Spleen (tissue), 11 donors: Measurements from ENCODE around the gene CACNA2D3. TPM values are rescaled to one million over a fixed set of nuclear protein-coding genes. Genes with fewer than 3 reads are reported as not detected.
"Not testable (repeated sequence)": the region's sequence is repeated elsewhere in the genome, so short reads cannot be mapped to it uniquely, and the experiment has no call there.

Source experiments
- DNase-seq: peaks from one replicate; pipeline ENCODE4 v3.0.0-alpha.2; 2020
- H3K27ac ChIP-seq, 8 donors: fragments of 200-600 bp; sonication (generic) in 7 of 8; 1 replicate in 4 of 8; 2 replicates in 4 of 8; pipeline versions ENCODE4 v1.5.0 to v1.8.0; 2016 to 2021; ENCODE audit warnings: inconsistent platforms in 4 of 8, mild to moderate bottlenecking in 4 of 8, moderate library complexity in 1 of 8
- H3K27me3 ChIP-seq, 7 donors: fragments of 200-600 bp; sonication (generic) in 6 of 7; replicated peaks in 1 of 7; 1 replicate in 4 of 7; 2 replicates in 3 of 7; pipeline versions ENCODE4 v1.5.0 to v1.8.0; 2016 to 2021; ENCODE audit warnings: inconsistent platforms in 3 of 7, mild to moderate bottlenecking in 1 of 7
- H3K36me3 ChIP-seq, 6 donors: fragments of 200-600 bp; sonication (generic) in 5 of 6; 1 replicate in 4 of 6; 2 replicates in 2 of 6; pipeline versions ENCODE4 v1.5.0 to v1.8.0; 2016 to 2021; ENCODE audit warnings: inconsistent platforms in 2 of 6
- H3K4me1 ChIP-seq, 6 donors: fragments of 200-600 bp; sonication (generic) in 5 of 6; 1 replicate in 3 of 6; 2 replicates in 3 of 6; pipeline versions ENCODE4 v1.5.0 to v1.8.0; 2016 to 2021; ENCODE audit warnings: inconsistent platforms in 3 of 6
- H3K4me3 ChIP-seq, 8 donors: fragments of 200-600 bp; sonication (generic) in 7 of 8; 1 replicate in 4 of 8; 2 replicates in 4 of 8; pipeline versions ENCODE4 v1.5.0 to v1.8.0; 2016 to 2021; ENCODE audit warnings: inconsistent platforms in 4 of 8, mild to moderate bottlenecking in 4 of 8, moderate library complexity in 2 of 8
- H3K9me3 ChIP-seq, 8 donors: fragments of 200-600 bp; sonication (generic) in 7 of 8; 1 replicate in 4 of 8; 2 replicates in 4 of 8; pipeline versions ENCODE4 v1.5.0 to v1.8.0; 2016 to 2021; ENCODE audit warnings: inconsistent platforms in 4 of 8
- CTCF ChIP-seq, 11 experiments: fragments of 200-600 bp in 7 of 11; fragments of 450-650 bp in 4 of 11; sonication (generic) in 4 of 11; IDR thresholded peaks in 8 of 11; conservative IDR thresholded peaks in 3 of 11; 1 replicate in 7 of 11; 2 replicates in 4 of 11; pipeline versions ENCODE4 v1.4.0 to v1.8.0; 2016 to 2021; ENCODE audit warnings: antibody characterized with exemption in 11 of 11, inconsistent platforms in 4 of 11, mild to moderate bottlenecking in 1 of 11
- POLR2A ChIP-seq, 3 donors: fragments of 450-650 bp; IDR thresholded peaks; one replicate each; pipeline ENCODE4 v1.5.1; 2017; ENCODE audit warnings: antibody characterized with exemption in 3 of 3, mild to moderate bottlenecking in 1 of 3
- POLR2AphosphoS5 ChIP-seq, 3 donors: sonication (generic); formaldehyde crosslinking; IDR thresholded peaks; one replicate each; pipeline ENCODE4 v1.5.1; 2017; ENCODE audit warnings: antibody characterized with exemption in 3 of 3
- WGBS, 5 donors: extraction: QIAGEN DNeasy Blood & Tissue Kit in 3 of 5; methylation state at CpG; one replicate each; pipeline versions ENCODE4 v1.1.5 to v1.1.7; 2013 to 2018; 5-methylcytosine and 5-hydroxymethylcytosine counted together
- intact Hi-C: fragments of 100-400 bp; cut with DNase I; formaldehyde crosslinking; loops from one replicate; pipeline ENCODE4 v1.15.0; 2023; ENCODE audit warnings: low total_unique reads
- polyA plus RNA-seq, 3 donors: library from polyadenylated mRNA; stranded (reverse); fragments of 200-250 nt; gene quantifications; one replicate each; pipeline ENCODE4 v1.2.1, GENCODE V29; 2013
- total RNA-seq, 7 donors: library from RNA; depleted of rRNA in 3 of 7; stranded (reverse); fragments of >200 nt in 3 of 7; fragmentation: NEBNext Ultra II Directional in 4 of 7; extraction: Animal tissue kit (Norgen Biotek cat#: 25700) in 4 of 7; gene quantifications; one replicate each; pipeline versions ENCODE4 v1.1.0 to v1.2.1, GENCODE V29; 2016 to 2021
- donor health status: healthy with polysubstance abuse.
- donor health status: DM: no; HTN: no; CAD: no; lungs with moderate emphysema.
- donor health status: DM: no; HTN: no; CAD: no.
- donor health status: Bipolar disorder and iron deficiency.
- donor health status: healthy.
- donor health status: DM: no; HTN: no; CAD: no.
- donor health status: DM: yes; HTN: yes; CAD: no.

Gene CACNA2D3
- total and polyA plus RNA-seq, 10 donors: 0.83 to 4.9 (median 2.9) TPM

DNA sequence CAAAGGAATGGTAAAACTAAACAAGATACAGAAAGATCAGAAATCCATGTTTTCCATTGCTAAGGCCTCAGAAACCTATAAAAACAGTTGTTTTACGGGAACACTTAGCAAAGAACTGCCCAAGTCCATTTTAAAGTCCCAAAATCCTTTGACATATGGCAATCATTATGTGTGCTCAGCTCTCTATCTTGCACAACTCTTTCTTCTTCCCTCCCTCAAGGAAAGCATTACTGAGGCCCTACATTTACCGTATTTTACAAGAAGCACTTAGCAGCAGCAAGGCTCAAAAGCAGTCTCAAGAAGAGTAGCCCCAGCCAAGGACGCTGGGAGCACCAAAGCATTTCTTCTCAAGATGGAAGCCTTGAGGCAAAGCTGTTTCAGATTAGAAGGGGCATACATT lies 975.1 kb downstream of the CACNA2D3 start:
- no peak overlapping the region for H3K4me3 ChIP-seq
- no peaks in the 10 kb centered on the region for H3K27me3 ChIP-seq
- TF ChIP-seq POLR2A (IDR thresholded peaks at IDR 0.05) (no peak), POLR2AphosphoS5 (IDR thresholded peaks at IDR 0.05) (no peak), CTCF (IDR thresholded peaks at IDR 0.05 in 8 of 11, conservative IDR thresholded peaks at IDR 0.05 in 3 of 11) (no peak)
- DNase-seq: no peak
- H3K9me3 ChIP-seq: peaks cover 0 to 6% (median 0%) of the 10 kb centered on the region in 8 donors
- no peak overlapping the region for H3K27ac ChIP-seq
- no peaks in the 10 kb centered on the region for H3K36me3 ChIP-seq
- no peaks in the 10 kb centered on the region for H3K4me1 ChIP-seq
- intact Hi-C loops: no loop called here
- 63 to 77% (median 74%) methylated on average over 3 of the region's 3 CpGs for WGBS, 5 donors

DNA sequence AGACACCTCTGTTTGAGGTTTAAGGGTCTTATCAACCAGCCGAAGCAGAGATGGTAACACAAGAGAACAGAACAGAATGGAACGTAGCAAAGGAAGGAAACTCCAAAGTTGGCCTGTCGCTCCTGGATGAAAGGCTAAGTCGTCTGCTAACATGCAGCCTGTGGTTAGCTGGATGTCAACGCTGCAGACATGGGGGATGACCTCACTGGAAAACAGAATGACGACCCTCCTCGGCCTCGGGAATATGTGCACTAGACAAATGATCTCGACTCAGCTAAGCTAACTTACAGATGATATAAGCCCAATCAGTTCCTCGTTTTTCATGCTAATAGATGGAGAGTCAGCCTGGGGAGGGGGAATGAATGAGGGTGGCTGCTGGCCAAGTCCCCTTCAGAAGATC lies 983.3 kb downstream of the CACNA2D3 start:
- no peaks in the 10 kb centered on the region for H3K9me3 ChIP-seq
- no peak overlapping the region for H3K27ac ChIP-seq
- H3K4me3 ChIP-seq: no peak overlapping the region
- no peaks in the 10 kb centered on the region for H3K4me1 ChIP-seq
- TF ChIP-seq POLR2AphosphoS5 (IDR thresholded peaks at IDR 0.05): no peak
- TF ChIP-seq POLR2A (IDR thresholded peaks at IDR 0.05): no peak
- TF ChIP-seq CTCF (IDR thresholded peaks at IDR 0.05 in 8 of 11, conservative IDR thresholded peaks at IDR 0.05 in 3 of 11): no peak
- WGBS, 5 donors: 63 to 73% (median 68%) methylated on average over 10 of the region's 10 CpGs
- DNase-seq: no peak
- H3K27me3 ChIP-seq: no peaks in the 10 kb centered on the region
- H3K36me3 ChIP-seq: no peaks in the 10 kb centered on the region
- intact Hi-C loops: no loop called here

DNA sequence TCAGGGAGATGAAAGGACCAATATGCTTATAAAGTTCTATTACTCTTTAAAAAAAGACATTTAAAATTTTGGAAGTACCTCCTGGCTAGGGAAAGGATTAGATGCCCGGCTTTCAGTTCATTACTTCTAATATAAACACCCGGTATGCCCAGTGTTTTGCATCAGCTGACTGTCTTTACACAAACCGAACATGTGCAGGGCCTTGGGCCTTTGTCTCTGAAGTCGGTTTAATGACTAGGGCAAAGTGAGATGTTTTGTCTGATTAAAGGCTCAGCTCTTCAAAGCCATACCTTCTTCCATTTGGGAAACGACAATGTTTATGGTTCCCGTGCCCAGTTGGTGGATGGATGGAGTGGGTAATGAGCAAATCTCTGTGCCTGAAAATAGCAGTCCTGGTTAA lies 984.8 kb downstream of the CACNA2D3 start:
- Histone ChIP-seq H3K9me3 (no peaks in the 10 kb centered on the region), H3K27ac (no peak overlapping the region), H3K4me1 (no peaks in the 10 kb centered on the region), H3K36me3 (no peaks in the 10 kb centered on the region), H3K27me3 (no peaks in the 10 kb centered on the region), H3K4me3 (no peak overlapping the region)
- DNase-seq: no peak
- intact Hi-C loops: no loop called here
- WGBS, 5 donors: 61 to 79% (median 78%) methylated on average over 6 of the region's 6 CpGs
- no peak for TF ChIP-seq POLR2AphosphoS5 (IDR thresholded peaks at IDR 0.05)
- TF ChIP-seq POLR2A (IDR thresholded peaks at IDR 0.05): no peak
- no peak for TF ChIP-seq CTCF (IDR thresholded peaks at IDR 0.05 in 8 of 11, conservative IDR thresholded peaks at IDR 0.05 in 3 of 11)

DNA sequence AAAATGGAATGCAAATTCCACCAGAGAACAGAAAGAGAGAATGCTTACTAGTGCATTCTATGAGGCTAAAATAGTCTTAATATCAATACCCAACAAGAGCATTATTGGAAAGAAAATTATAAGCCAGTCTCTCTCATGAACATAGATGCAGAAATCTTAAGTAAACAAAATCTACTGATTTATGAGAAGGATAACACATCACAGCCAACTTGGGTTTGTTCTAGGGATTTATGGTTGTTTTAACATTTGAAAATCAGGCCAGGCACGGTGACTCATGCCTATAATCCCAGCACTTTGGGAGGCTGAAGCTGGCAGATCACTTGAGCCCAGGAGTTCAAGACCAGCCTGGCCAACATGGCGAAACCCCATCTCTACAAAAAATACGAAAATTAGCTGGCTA lies 989.6 kb downstream of the CACNA2D3 start:
- intact Hi-C loops, H3K4me3 ChIP-seq, DNase-seq, H3K4me1 ChIP-seq, H3K9me3 ChIP-seq, H3K36me3 ChIP-seq, H3K27ac ChIP-seq, H3K27me3 ChIP-seq: not testable (repeated sequence)
- 76 to 87% (median 78%) methylated on average over 3 of the region's 3 CpGs for WGBS, 5 donors

DNA sequence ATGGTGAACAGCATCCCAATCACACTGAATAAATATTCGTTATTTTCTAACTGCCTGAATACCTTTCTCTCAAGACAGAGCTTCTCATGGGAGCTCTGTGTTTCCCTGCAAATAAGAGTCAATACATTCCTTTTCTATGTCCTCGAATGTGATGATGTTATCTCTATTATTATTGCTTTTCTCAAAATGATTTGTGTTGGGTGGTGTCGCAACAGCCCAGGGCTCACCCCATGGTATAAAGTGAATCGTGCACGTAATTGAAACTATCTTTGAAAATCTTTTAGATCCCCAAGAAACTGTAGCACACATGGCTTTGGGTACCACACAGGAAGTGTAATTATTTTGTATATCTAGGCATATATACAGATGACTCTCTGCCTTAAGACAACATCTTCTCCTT lies 996.1 kb downstream of the CACNA2D3 start:
- Histone ChIP-seq H3K9me3 (no peaks in the 10 kb centered on the region), H3K4me1 (no peaks in the 10 kb centered on the region), H3K27me3 (no peaks in the 10 kb centered on the region), H3K36me3 (no peaks in the 10 kb centered on the region), H3K4me3 (no peak overlapping the region), H3K27ac (no peak overlapping the region)
- DNase-seq: no peak
- TF ChIP-seq POLR2A (IDR thresholded peaks at IDR 0.05) (no peak), CTCF (IDR thresholded peaks at IDR 0.05 in 8 of 11, conservative IDR thresholded peaks at IDR 0.05 in 3 of 11) (no peak), POLR2AphosphoS5 (IDR thresholded peaks at IDR 0.05) (no peak)
- intact Hi-C loops: no loop called here
- WGBS, 5 donors: 84 to 90% (median 86%) methylated on average over 5 of the region's 5 CpGs
